SIG-M5 (cell line): ENCODE measurements around the gene ATP2B2.

ENCODE experiments used
- DNase-seq: peaks from one replicate; lab custom pipeline; 2025; lab: John Stamatoyannopoulos, UW

The ATP2B2 gene

GRCh38 chr3:10294030-10294586 lies 211.3 kb downstream of the ATP2B2 start:
- no peak for DNase-seq

GRCh38 chr3:10292505-10293419 lies 212.6 kb downstream of the ATP2B2 start, which contains the start of gene GHRL:
Gene GHRL (minus strand): TSS chr3:10292947. CDS start chr3:10290180, 2,767 bp downstream.
- DNase-seq = no peak

GRCh38 chr3:10291641-10292040 lies 213.7 kb downstream of the ATP2B2 start:
- no peak for DNase-seq

GRCh38 chr3:10290481-10291176 lies 214.8 kb downstream of the ATP2B2 start:
- no peak for DNase-seq

GRCh38 chr3:10289787-10290355 lies 215.5 kb downstream of the ATP2B2 start:
- no peak for DNase-seq

- no peak for DNase-seq
These were observed 216.3 kb downstream of the ATP2B2 start for GRCh38 chr3:10289077-10289476.

GRCh38 chr3:10288575-10288960 lies 216.8 kb downstream of the ATP2B2 start:
- DNase-seq = no peak

GRCh38 chr3:10287936-10288574 lies 217.3 kb downstream of the ATP2B2 start:
- DNase-seq = no peak

GRCh38 chr3:10286596-10287295 lies 218.6 kb downstream of the ATP2B2 start:
- DNase-seq = no peak

GRCh38 chr3:10286133-10286524 lies 219.3 kb downstream of the ATP2B2 start:
- no peak for DNase-seq

- DNase-seq = no peak
These were observed 219.9 kb downstream of the ATP2B2 start for GRCh38 chr3:10285272-10286132.

- DNase-seq = no peak
These were observed 220.9 kb downstream of the ATP2B2 start for GRCh38 chr3:10284496-10284895.

GRCh38 chr3:10283638-10284037 lies 221.7 kb downstream of the ATP2B2 start:
- DNase-seq = no peak

GRCh38 chr3:10281951-10282350 lies 223.4 kb downstream of the ATP2B2 start:
- DNase-seq = no peak

GRCh38 chr3:10280571-10280970 lies 224.8 kb downstream of the ATP2B2 start:
- DNase-seq = no peak

- no peak for DNase-seq
These were observed 225.2 kb downstream of the ATP2B2 start for GRCh38 chr3:10280177-10280529.

GRCh38 chr3:10279384-10280176 lies 225.8 kb downstream of the ATP2B2 start:
- no peak for DNase-seq

GRCh38 chr3:10278501-10278900 lies 226.9 kb downstream of the ATP2B2 start:
- DNase-seq = no peak

GRCh38 chr3:10277115-10277625 lies 228.2 kb downstream of the ATP2B2 start:
- DNase-seq = no peak
